ENCODE data around the gene COL18A1. TPM values are rescaled to one million over a fixed set of nuclear protein-coding genes. Genes with fewer than 3 reads are reported as not detected.

COL18A1 gene
- polyA plus RNA-seq, 1 donor (not counting 4 experiments of a cell fraction or from before 2014, with no cell fraction given), result 13.0 TPM

GRCh38 chr21:45391743-45392572, 13.0 kb upstream of the COL18A1 start:
- Histone ChIP-seq H3K4me2 (ENCODE audit: control insufficient read depth, extremely low read depth, insufficient read depth, low read depth, low read length) (no peak overlapping the region), H3K27ac (ENCODE audit: control insufficient read depth, insufficient read depth, low read length) (no peak overlapping the region), H4K20me1 (ENCODE audit: control insufficient read depth, extremely low read depth, insufficient read depth, low read length) (no peaks in the 10 kb centered on the region), H3K4me3 (ENCODE audit: control insufficient read depth in 2 of 3, extremely low read depth in 1 of 3, insufficient read depth in 2 of 3, low read depth in 1 of 3, low read length in 3 of 3) (no peak overlapping the region), H3K9ac (ENCODE audit: control insufficient read depth, extremely low read depth, insufficient read depth, low read length) (no peak overlapping the region), H3K79me2 (ENCODE audit: control insufficient read depth, insufficient read depth, low read length) (no peaks in the 10 kb centered on the region), H3K36me3 (ENCODE audit: control insufficient read depth in 2 of 2, extremely low read depth in 1 of 2, insufficient read depth in 2 of 2, low read length in 2 of 2) (no peaks in the 10 kb centered on the region), H3K27me3 (ENCODE audit: control insufficient read depth, extremely low read depth, insufficient read depth, low read length) (peaks cover 51% of the 10 kb centered on the region), H3K9me3 (ENCODE audit: control insufficient read depth, low read depth, low read length) (no peaks in the 10 kb centered on the region), H2AFZ (ENCODE audit: control insufficient read depth, low read length) (no peak overlapping the region), H3K9me1 (ENCODE audit: control insufficient read depth, extremely low read depth, insufficient read depth, low read length) (no peaks in the 10 kb centered on the region), H3K4me1 (ENCODE audit: control insufficient read depth, extremely low read depth, insufficient read depth, low read length) (peaks cover 6% of the 10 kb centered on the region)
- FAIRE-seq (no peak), DNase-seq (ENCODE audit: low read depth, low spot score) (no peak)
- dilution Hi-C loops (cut with MboI; ENCODE audit: extremely low pct_ligation_motif_present, low sequenced_read_pairs), result no loop called here
- TF ChIP-seq EZH2 (IDR thresholded peaks at IDR 0.05; ENCODE audit: low read length), result no peak
- TF ChIP-seq, protein P1, sequence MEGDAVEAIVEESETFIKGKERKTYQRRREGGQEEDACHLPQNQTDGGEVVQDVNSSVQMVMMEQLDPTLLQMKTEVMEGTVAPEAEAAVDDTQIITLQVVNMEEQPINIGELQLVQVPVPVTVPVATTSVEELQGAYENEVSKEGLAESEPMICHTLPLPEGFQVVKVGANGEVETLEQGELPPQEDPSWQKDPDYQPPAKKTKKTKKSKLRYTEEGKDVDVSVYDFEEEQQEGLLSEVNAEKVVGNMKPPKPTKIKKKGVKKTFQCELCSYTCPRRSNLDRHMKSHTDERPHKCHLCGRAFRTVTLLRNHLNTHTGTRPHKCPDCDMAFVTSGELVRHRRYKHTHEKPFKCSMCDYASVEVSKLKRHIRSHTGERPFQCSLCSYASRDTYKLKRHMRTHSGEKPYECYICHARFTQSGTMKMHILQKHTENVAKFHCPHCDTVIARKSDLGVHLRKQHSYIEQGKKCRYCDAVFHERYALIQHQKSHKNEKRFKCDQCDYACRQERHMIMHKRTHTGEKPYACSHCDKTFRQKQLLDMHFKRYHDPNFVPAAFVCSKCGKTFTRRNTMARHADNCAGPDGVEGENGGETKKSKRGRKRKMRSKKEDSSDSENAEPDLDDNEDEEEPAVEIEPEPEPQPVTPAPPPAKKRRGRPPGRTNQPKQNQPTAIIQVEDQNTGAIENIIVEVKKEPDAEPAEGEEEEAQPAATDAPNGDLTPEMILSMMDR (optimal IDR thresholded peaks at IDR 0.05 in 1 of 3, IDR thresholded peaks at IDR 0.05 in 1 of 3, conservative IDR thresholded peaks at IDR 0.05 in 1 of 3; ENCODE audit: extremely low read depth in 1 of 3, insufficient read depth in 2 of 3, low read length in 3 of 3), result no peak

DNA sequence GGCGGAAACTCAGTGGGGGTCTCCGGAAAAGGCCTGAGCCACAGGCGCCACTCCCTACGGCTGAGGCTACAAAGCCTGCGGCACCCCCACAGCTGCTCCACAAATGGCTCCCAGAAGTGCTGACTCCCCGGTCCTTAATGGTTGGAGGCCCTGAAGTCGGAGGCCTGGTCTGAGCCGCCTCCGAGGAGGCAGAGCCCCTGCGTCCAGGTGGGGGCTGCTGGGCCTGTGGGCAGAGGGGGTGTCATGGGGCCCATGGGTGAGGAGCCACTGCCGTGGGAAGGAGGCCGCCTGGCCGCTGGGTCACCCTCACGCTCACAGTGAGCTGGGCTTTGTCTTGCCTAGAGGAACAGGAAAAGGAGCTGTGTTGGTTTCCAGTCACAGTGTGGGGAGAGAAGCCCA, 12.4 kb upstream of the COL18A1 start:
- no peaks in the 10 kb centered on the region for H3K79me2 ChIP-seq (ENCODE audit: control insufficient read depth, insufficient read depth, low read length)
- dilution Hi-C loops (cut with MboI; ENCODE audit: extremely low pct_ligation_motif_present, low sequenced_read_pairs), result no loop called here
- FAIRE-seq, result no peak

More for the DNA sequence above, 12.4 kb upstream of the COL18A1 start:
- Histone ChIP-seq H3K36me3 (ENCODE audit: control insufficient read depth in 2 of 2, extremely low read depth in 1 of 2, insufficient read depth in 2 of 2, low read length in 2 of 2) (no peaks in the 10 kb centered on the region), H3K9me1 (ENCODE audit: control insufficient read depth, extremely low read depth, insufficient read depth, low read length) (no peaks in the 10 kb centered on the region), H2AFZ (ENCODE audit: control insufficient read depth, low read length) (no peak overlapping the region), H3K27ac (ENCODE audit: control insufficient read depth, insufficient read depth, low read length) (no peak overlapping the region), H3K9me3 (ENCODE audit: control insufficient read depth, low read depth, low read length) (no peaks in the 10 kb centered on the region), H4K20me1 (ENCODE audit: control insufficient read depth, extremely low read depth, insufficient read depth, low read length) (no peaks in the 10 kb centered on the region), H3K9ac (ENCODE audit: control insufficient read depth, extremely low read depth, insufficient read depth, low read length) (no peak overlapping the region), H3K4me1 (ENCODE audit: control insufficient read depth, extremely low read depth, insufficient read depth, low read length) (no peaks in the 10 kb centered on the region), H3K27me3 (ENCODE audit: control insufficient read depth, extremely low read depth, insufficient read depth, low read length) (peaks cover 48% of the 10 kb centered on the region), H3K4me2 (ENCODE audit: control insufficient read depth, extremely low read depth, insufficient read depth, low read depth, low read length) (no peak overlapping the region), H3K4me3 (ENCODE audit: control insufficient read depth in 2 of 3, extremely low read depth in 1 of 3, insufficient read depth in 2 of 3, low read depth in 1 of 3, low read length in 3 of 3) (no peak overlapping the region)
- TF ChIP-seq EZH2 (IDR thresholded peaks at IDR 0.05; ENCODE audit: low read length), result no peak
- TF ChIP-seq, protein P1 (optimal IDR thresholded peaks at IDR 0.05 in 1 of 3, IDR thresholded peaks at IDR 0.05 in 1 of 3, conservative IDR thresholded peaks at IDR 0.05 in 1 of 3; ENCODE audit: extremely low read depth in 1 of 3, insufficient read depth in 2 of 3, low read length in 3 of 3), result no peak
- no peak for DNase-seq (ENCODE audit: low read depth, low spot score)

Data from keratinocyte (primary cell).